NCI-H774 (cell line): ENCODE data around the gene ABR.
"Not testable (repeated sequence)": the region's sequence is repeated elsewhere in the genome, so short reads cannot be mapped to it uniquely, and the experiment has no call there.

Source experiments
- DNase-seq: peaks from one replicate; lab custom pipeline; 2025; lab: John Stamatoyannopoulos, UW

The ABR gene

DNA sequence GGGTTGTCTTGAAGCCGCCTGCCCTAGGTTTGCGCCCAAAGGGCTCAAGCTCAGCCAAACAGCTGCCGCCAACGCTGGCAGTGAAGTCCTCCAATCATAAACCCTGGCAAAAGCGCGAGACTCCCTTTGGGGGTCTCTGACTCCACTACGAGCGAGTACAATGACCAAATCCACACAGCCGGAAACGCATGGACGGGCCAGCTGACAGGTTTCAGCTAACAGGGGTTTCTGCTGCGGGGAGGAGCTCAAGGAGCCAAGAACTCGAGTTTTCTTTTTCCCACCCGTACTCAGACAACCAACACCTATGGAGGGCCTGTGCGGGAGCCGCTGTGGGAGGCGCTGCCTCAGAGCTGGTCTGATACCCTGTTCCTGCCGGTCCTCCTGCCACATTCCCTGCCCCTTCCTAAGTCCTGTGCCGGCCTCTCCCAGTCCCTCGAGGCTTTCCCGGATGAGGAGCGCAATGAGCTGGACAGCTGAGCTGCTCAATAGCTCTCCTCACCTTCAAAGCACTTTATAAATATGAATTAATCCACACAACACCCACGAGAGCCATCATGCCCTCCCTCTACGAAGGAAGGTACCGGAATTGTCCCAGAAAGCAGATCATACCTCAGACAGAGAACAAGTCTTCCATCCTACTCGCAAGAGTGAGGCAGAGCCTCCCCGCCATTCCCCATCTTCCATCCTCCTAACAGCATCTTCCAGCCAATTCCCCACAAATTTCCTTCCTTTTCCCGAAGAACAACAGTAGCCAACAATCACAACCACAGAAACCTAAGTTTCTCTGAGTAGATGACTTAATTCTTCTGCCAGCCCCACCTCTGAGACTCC lies 6.1 kb downstream of the ABR start:
- no peak for DNase-seq

DNA sequence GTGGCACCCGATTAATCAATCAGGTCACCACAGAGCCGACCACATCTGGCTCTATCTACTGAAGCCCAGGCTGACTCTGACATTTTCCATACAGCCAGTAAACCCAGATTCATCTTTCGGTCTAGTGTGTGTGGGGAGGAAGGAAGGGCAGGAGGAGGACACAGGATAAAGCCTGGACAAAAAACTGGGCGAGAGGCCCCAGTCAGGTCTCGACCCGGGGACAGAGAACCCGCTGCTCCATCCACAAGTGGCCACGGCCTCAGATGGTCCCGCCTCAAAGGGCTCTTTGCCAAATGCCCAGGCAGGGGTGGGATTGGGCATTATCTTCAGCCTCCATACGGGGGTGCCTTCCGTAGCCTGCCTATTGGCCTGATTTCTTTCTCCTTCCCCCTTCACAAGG lies 7.8 kb downstream of the ABR start:
- DNase-seq, result no peak

DNA sequence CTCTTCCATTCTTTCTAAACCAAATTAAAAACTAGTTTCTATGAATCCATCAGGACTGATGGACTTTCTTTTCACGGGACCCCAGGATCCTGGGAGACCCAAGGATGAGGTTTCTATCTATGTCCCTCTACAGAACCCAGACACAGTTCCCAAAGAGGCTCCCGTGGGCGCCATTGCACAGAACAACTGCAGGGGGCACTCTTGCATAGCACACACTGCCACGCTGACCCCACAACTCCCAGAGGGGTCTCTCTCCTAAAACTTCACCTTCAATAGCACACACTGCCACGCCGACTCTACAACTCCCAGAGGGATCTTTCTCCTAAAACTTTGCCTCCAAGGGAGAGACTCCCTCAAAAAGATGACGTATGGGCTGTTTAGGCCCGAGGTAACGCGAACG lies 9.0 kb downstream of the ABR start:
- no peak for DNase-seq

DNA sequence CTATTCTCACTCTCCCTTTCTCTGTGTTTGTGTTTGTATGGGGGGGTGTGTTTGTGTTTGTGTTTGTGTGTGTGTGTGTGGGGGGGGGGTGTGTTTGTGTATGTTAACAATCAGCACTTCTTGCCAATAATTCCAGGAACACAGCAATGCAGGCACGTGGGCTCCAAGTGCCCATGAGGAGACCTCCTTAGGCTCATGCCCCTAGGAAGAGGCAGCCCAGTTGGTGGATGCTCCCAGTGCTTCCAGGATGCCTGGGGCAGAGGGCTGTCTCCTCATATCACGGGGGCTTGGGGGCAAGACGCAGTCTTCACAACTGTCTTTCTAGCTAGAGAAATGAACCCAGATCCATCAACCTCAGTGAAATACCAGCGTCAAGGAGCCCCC lies 9.9 kb downstream of the ABR start:
- no peak for DNase-seq

DNA sequence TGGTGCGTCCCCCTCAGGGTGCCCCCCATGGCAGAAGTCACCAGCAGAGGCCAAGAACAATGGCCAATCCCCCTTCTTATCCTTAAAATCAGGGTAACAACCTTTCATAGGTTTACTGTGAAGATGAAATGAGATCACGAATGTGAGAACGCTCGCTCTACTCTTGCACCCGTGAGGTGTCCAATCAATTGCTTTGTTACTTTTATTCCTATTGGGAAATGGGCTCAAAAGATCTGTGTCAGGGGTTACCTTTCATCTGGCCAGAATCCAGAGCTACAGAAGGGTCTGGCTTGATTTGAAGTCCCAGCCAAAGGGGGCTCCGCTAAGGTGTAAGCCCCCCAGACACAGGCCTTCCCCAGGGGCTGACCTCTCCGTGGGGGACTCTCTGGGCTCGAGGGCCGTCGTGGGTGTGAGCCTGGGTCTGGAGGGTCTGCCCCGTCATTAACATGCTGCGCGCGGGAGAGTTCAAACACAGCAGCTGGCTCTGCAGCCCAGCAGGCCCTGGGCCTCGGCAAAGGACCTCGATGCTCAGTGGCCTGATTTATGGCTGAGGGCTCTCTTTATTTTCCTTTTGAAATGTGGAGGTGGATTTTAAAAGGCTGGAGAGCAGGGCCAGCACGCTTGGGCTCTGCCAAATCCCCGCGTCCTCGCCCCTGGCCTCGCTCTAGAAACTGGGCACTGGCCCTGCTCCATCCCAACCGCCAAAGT lies 10.4 kb downstream of the ABR start:
- DNase-seq, result no peak

DNA sequence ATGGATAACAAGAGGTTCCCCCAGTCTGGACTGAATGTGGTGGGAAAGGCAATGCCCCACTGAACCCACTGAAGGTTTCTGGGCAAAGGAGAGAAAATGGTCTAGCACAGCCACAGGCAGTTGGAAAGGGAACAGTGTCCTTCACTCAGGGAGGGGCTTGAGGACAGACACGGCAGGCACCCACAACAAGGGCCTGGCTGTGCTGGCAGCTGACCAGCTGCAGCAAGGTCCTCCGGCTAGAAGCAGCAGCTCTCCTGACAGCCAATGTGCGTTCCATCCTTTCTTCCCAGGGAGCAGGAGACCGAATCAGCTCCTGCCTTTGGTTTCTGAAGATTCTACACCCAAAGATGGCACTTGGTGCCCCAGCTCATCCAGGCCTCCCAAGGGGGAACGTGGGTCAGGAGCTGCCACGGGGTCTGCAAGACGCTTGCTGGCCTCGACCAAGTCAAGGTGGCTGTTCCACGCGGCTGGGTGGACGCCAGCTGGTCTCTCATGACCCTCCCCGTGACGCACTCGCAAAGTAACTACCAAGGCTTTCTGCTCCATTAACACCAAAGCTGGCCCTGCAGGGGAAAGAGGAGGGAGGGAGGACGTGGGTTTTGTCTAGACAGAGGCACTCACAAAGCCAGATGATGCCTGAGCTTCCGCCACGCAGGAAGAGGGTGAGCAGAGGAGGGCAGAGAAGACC lies 11.1 kb downstream of the ABR start:
- DNase-seq, result no peak

DNA sequence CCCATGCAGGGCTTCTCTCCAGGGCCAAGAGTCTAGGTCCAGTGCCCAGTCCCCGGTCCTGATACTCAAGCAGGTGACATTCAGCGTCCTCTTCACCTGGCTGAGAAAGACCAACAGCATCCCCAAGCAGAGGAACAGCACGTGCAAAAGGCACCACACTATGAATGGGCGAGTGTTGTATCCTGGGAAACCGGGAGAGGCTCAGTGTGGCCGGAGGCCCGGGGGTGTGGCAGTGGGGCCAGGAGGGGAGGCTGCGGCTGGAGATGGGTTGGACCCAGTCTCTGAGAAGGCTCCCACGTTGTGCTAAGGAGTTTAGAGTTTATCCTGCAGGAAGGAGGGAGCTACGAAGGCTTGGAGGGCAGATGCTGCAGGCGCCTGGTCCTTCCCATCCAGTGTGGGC lies 13.5 kb downstream of the ABR start:
- no peak for DNase-seq

DNA sequence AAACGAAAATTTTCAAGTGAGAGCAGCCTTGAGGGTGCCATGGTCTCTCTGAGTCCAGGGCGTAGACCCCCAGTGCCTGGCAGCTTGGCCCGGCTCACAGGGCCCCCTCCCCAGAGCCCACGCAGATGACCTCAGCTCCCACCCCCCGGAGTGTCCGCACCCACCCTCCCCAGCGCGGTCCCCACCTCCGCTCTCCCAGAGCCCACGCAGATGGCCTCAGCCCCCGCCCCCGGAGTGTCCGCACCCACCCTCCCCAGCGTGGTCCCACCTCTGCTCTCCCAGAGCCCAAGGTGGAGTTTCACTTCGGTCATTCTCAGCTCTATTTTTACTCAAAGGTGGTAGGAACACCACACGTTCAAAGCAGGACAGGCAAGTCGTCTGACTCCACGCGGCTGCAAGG lies 13.9 kb downstream of the ABR start:
- no peak for DNase-seq

DNA sequence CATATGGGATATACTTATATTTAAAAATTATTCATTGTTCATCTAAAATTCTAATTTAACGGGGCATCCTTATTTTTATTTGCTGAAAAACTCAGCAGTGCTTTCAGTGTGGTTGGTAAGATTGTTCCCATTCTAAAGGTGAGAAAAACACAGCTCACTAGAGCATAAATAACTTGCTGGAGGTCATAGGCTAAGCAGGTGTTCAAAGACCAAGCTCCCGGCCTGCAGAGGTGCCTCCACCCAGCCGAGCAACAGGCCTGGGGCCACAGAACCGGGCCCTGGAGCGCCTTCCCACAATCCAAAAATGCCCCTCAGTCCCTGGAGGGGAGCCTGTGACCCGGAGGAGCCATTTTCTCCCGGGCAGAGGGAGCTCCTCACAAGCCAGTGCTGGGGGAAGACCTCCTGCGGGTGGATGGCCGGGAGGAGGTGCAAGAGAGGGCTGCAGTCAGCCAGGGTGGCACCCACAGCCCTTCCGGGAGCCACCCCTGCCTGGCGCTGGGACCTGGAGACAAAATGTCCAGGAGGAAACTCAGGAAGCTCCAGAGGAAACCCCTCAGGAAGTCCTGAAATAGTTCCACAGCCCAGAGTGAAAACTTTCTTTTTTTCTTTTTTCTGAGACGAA lies 14.7 kb downstream of the ABR start:
- no peak for DNase-seq

DNA sequence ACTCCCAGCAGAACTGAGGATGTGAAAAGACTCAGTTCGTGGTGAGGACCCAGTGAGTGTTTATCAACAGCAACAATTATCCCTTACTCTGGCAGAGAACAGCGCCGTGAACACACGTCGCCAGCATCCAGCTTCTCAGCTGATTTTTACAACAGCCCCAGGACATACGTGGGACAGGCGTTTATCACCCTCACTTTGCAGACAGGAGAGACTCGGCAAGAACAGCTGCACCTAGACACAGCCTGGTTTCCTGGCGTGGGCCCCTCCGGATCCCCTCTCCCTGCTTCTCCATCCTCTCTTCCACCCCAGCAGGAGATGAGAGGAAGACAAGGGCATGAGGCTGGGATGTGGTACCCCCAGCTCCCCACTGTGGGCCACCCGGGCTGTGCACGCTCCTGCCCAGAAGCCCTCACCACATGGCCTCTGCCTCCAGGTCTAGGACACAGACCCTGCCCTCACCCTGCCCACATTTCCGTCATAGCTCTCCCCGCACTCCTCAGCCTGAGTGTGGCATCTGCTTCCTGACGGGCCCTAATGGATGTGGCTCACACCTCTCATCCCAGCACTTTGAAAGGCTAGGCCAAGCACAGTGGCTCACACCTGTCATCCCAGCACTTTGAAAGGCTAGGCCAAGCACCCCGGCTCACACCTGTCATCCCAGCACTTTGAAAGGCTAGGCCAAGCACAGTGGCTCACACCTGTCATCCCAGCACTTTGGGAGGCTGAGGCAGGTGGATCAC lies 17.5 kb downstream of the ABR start:
- peak; percentile 65 for DNase-seq

DNA sequence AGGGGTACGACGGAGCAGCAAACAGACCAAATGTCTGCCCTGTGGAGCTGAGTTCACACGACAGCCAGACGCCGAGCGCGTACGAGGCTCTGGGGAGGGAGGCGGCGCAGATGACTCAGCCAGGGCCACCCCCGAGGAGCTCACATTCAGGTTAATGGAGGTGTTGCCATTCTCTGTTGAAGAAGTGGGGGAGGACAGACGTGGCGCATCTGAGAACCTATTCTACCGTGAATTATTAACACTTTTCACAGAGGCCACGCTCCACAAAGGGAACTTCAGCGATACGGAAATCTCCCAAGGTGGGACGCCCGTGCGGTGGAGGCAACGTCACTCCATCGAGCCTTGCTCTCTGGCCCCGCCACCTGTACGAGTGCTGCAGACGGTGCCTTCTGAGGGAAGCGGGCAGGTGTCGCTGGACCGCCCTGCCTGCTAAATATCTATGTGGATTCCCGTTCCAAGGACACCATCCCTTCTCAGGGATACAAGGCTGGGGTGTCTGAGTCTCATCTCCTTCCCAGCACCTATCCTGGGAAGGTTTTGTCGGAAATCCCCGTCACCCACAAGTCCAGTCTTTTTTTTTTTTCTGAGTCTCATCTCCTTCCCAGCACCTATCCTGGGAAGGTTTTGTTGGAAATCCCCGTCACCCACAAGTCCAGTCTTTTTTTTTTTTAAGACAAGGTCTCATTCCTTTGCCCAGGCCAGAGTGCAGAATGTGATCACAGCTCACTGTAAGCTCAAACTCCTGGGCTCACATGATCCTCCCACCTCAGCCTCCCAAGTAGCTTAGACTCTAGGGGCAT lies 19.0 kb downstream of the ABR start:
- no peak for DNase-seq

DNA sequence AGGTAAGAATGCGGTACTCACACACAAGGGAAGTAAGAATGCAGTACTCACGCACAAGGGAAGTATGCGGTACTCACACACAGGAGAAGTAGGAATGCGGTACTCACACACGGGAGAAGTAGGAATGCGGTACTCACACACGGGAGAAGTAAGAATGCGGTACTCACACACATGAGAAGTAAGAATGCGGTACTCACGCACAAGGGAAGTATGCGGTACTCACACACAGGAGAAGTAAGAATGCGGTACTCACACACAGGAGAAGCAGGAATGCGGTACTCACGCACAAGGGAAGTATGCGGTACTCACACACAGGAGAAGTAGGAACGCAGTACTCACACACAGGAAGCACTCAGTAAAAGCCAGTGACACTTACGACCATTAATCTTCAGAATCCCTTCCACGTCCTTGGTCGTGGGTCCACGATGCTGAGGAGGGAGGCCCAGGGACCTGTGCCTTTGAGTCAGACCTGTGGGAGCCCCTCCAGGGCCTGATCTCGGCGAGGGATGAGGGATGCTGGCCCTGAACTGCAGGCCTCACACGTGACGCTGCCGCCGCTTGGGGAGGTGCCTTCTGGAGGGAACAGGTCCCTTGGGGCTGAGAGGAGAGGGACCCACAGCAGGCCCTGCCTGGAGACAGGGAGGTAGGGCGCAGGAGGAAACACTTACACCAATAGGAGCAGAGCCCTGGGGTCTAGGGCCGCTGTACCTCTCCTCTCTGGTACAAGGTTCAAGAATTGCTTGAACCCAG lies 20.2 kb downstream of the ABR start:
- no peak for DNase-seq

DNA sequence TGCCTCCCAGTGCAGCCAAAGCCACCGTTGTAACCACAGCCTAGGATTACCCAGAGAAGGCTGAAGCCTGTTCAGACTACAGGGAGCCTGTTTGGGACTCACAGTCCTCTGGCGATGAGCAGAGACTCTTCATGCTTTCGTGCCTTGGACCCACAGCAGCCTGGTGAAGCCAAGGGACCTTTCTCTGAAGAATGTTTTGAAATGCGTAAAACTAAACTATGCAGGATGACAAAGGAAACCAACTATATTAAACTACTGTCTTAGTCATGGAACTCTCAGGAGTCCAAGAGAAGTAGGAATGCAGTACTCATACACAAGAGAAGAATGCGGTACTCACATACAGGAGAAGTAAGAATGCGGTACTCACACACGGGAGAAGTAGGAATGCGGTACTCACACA lies 20.9 kb downstream of the ABR start:
- no peak for DNase-seq

DNA sequence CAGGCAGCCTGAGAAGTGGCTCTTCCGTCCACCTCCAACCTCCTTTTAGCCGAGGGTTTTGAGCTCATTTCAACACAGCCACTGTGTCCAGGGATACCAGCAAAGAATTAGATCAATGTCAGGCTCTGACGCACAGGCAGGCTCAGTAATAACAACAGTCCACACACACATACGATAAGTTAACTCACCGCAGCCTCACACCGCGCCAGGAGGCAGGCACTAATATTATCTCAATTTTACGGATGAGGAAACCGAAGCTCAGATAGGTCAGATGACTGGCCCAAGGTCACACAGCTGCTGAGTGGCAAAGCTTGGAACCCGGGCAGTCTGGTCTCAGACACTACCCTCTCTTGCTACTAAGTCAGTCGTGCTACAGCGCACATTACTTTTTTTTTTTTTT lies 22.9 kb downstream of the ABR start:
- no peak for DNase-seq

DNA sequence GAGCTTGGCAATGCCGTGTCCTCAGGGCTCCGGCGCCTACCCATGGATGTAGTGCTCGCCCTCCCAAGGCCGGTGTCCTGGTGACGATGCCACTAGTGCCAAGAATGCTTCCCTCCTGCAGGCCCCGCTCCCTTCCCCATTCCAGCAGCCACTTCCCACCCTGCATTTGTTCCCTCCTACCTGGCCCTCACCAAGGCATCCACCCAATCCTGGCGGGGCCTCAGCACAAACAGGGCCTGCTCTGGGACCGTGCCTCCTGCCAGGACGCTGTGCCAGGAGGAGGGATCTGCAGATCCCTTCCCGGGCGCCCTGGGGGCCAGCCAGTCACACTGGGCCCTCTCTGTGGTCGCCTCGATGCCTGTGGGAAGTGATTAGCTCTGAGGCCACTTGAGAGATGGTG lies 25.1 kb downstream of the ABR start:
- DNase-seq, result no peak

DNA sequence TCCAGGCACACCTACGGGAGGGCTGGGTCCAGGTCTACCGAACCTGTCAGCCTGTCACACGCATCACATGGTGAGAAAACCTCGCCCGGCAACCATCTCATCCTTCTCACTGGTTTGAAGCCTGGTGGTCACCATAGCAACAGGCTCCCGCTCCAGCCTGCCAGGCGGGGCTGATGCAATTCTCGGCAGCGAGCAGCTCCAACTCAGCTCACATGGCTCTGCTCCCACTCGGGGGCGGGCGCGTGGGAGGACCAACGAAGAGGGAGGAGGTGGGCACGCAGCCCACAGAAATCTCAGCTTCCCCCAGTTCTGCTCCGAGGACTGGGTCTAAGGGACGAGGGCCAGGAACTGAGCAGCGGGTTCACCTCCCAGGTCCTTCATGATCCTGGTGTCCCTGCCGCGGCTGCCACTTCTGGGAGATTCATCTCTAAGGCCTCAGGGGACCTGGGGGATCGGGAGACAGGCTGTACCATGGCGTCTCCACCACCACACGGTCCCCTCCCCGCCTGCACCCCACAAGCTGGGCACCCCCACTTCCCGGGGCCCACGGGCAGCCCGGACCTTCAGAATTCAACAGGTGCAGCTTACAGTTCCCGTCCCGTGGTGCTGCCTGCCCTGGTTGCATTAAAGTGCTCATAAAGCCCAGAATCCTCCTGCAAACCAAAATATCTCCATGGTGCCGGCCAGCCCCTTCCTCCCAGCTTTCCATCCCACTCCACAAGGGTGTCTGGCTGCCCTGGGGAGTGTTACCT lies 25.8 kb downstream of the ABR start:
- no peak for DNase-seq

DNA sequence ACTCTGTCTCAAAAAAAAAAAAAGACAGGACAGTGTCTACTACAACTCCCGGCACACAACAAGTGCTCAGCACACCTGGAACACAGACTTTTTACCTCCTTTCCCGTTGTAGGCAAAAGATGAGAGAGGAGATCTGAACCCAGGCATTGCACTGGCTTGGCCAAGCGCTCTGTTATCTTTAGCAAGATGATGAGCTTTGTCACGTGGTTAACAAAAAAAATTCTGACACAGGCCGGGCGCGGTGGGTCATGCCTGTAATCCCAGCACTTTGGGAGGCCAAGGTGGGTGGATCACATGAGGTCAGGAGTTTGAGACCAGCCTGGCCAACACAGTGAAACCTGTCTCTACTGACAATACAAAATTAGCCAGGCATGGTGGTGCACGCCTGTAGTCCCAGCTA lies 27.2 kb downstream of the ABR start:
- not testable (repeated sequence) for DNase-seq

DNA sequence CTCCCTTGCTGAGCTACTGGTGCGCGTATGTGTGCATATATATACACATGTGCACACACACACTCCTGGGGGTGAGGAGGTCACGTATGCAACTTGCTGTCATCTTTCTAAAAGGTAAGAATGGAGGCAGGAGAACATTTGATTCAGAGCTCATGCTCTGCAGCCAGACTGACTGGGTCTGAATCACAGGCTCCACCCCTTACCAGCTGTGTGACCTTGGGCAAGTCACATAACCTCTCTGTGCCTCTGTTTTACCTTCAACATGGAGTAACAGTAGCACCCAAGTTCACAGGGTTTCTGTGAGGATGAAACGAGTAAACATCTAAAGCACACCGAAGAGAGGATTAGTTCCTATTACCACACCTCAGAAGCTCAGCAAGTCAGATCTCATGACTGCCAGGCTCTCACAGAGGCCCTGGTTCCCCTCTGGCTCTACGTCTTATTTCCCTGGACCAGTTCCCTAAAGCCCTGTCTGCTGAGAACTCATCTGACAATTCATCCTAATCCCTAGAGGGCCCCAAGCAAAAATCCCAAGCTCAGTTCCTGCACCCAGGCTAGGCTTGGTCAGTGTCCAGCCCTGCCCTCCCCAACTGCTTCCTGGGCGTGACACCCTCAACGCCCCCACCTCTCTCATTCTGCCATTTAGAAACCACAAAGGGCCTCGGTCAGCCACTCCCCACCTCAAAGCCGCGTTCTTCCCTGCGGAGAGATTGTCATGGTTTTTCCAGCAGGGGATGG lies 28.7 kb downstream of the ABR start:
- no peak for DNase-seq

DNA sequence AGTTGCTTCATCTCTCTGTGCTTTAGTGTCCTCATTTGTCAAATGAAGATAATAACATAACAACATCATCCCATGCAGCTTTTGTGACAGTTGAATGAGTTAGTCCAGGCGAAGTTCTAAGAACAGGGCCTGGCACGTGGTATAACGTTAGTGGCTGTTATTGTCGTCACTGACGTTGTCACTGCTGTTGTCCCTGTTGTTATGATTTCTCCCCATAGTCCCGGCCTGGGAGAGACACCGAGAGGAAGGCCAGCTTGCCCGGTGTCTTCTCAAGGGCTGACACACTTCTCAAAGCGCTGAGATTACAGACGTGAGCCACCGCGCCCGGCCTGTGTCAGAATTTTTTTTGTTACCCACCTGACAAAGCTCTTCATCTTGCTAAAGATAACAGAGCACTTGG lies 29.9 kb downstream of the ABR start:
- no peak for DNase-seq
